Common myeloid progenitor, CD34-positive (primary cell): ENCODE results near the gene INAVA.
A peak's percentile ranks its signal among the peaks of the same experiment; 100 is the strongest.
"Not testable (repeated sequence)": the region's sequence is repeated elsewhere in the genome, so short reads cannot be mapped to it uniquely, and the experiment has no call there.

Experiments
- CTCF ChIA-PET: fragments of 350-600 bp; sonication (Branson Sonifier 250); formaldehyde crosslinking; loops from one replicate; lab custom pipeline; 2021; ENCODE audit warnings: antibody characterized with exemption; lab: Charles Lee
- POLR2A ChIA-PET: fragments of 350-600 bp; sonication (Branson Sonifier 250); formaldehyde crosslinking; loops from one replicate; lab custom pipeline; 2021; ENCODE audit warnings: antibody characterized with exemption; lab: Charles Lee
- DNase-seq, 3 donors: peaks; one replicate each; pipeline versions ENCODE4 v3.0.0 to v3.0.0-alpha.2; 2013
- H3K27ac ChIP-seq, 2 experiments: 1 replicate in 1 of 2; 2 replicates in 1 of 2; pipeline ENCODE4 v1.7.0; 2013; ENCODE audit warnings: inconsistent platforms in 2 of 2, low read length in 2 of 2, mild to moderate bottlenecking in 2 of 2, low read depth in 1 of 2, moderate library complexity in 1 of 2; ENCODE audit not compliant: severe bottlenecking in 2 of 2, insufficient read depth in 1 of 2, poor library complexity in 1 of 2
- H3K27me3 ChIP-seq, 5 experiments: replicated peaks in 2 of 5; 1 replicate in 3 of 5; 2 replicates in 2 of 5; pipeline versions ENCODE4 v1.6.1 to v1.7.0; 2013; ENCODE audit warnings: low read length in 4 of 5, mild to moderate bottlenecking in 2 of 5, moderate library complexity in 2 of 5, inconsistent platforms in 1 of 5; ENCODE audit not compliant: insufficient read depth in 5 of 5, control insufficient read depth in 4 of 5
- H3K36me3 ChIP-seq, 4 experiments: 1 replicate in 2 of 4; 2 replicates in 2 of 4; pipeline versions ENCODE4 v1.6.1 to v1.7.0; 2013; ENCODE audit warnings: low read length in 3 of 4, control low read depth in 1 of 4, mild to moderate bottlenecking in 1 of 4; ENCODE audit not compliant: control insufficient read depth in 4 of 4, insufficient read depth in 4 of 4
- H3K4me1 ChIP-seq, 4 experiments: 1 replicate in 3 of 4; 2 replicates in 1 of 4; pipeline versions ENCODE4 v1.6.1 to v1.7.1; 2013; ENCODE audit warnings: low read length in 3 of 4, mild to moderate bottlenecking in 3 of 4, control low read depth in 1 of 4, inconsistent platforms in 1 of 4, moderate library complexity in 1 of 4; ENCODE audit not compliant: control insufficient read depth in 4 of 4, insufficient read depth in 4 of 4; ENCODE audit errors: control extremely low read depth in 1 of 4
- H3K4me3 ChIP-seq, 7 experiments: 1 replicate in 4 of 7; 2 replicates in 3 of 7; pipeline versions ENCODE4 v1.5.1 to v1.7.0; 2013; ENCODE audit warnings: mild to moderate bottlenecking in 7 of 7, low read length in 6 of 7, moderate library complexity in 6 of 7, inconsistent platforms in 2 of 7, low read depth in 2 of 7, control low read depth in 1 of 7; ENCODE audit not compliant: insufficient read depth in 4 of 7, control insufficient read depth in 1 of 7; ENCODE audit errors: extremely low read depth in 1 of 7
- H3K9me3 ChIP-seq, 5 experiments: 1 replicate in 4 of 5; 2 replicates in 1 of 5; pipeline versions ENCODE4 v1.6.1 to v1.7.1; 2013; ENCODE audit warnings: low read length in 4 of 5, mild to moderate bottlenecking in 2 of 5, inconsistent platforms in 1 of 5, low read depth in 1 of 5, moderate library complexity in 1 of 5; ENCODE audit not compliant: control insufficient read depth in 4 of 5, insufficient read depth in 2 of 5; ENCODE audit errors: control extremely low read depth in 1 of 5
- WGBS: methylation state at CpG from one replicate; pipeline ENCODE4 v1.1.5; 2013; ENCODE audit not compliant: insufficient coverage; 5-methylcytosine and 5-hydroxymethylcytosine counted together

INAVA gene

GRCh38 chr1:200935286-200935962 lies 40.7 kb downstream of the INAVA start:
- WGBS, result 92% methylated on average over 10 of the region's 18 CpGs

GRCh38 chr1:200938955-200939354 lies 44.3 kb downstream of the INAVA start:
- no peaks in the 10 kb centered on the region for H3K36me3 ChIP-seq
- DNase-seq, result peak; percentile 28 to 79 (median 76)
- H3K4me1 ChIP-seq, result peaks cover 0 to 11% (median 1%) of the 10 kb centered on the region in 4 experiments
- no peaks in the 10 kb centered on the region for H3K27me3 ChIP-seq
- H3K9me3 ChIP-seq, result peaks cover 0 to 12% (median 2%) of the 10 kb centered on the region in 5 experiments
- ChIA-PET CTCF (no interaction called here), POLR2A (no interaction called here)
- H3K4me3 ChIP-seq, result no peak overlapping the region
- 0% methylated on average over 1 of the region's 4 CpGs for WGBS
- no peak overlapping the region for H3K27ac ChIP-seq

More at GRCh38 chr1:200935286-200935962, 40.7 kb downstream of the INAVA start:
- H3K27me3 ChIP-seq, H3K36me3 ChIP-seq, H3K4me3 ChIP-seq, POLR2A ChIA-PET, H3K27ac ChIP-seq, DNase-seq: not testable (repeated sequence)
- CTCF ChIA-PET, result interaction anchor here (2.2 kb wide), 1 partner anchor 9 kb away, joined by 4 read pairs; no protein-coding TSS in a partner anchor
- peaks cover 0 to 11% (median 1%) of the 10 kb centered on the region in 4 experiments for H3K4me1 ChIP-seq
- H3K9me3 ChIP-seq, result peaks cover 0 to 12% (median 1%) of the 10 kb centered on the region in 5 experiments

GRCh38 chr1:200945111-200945510 lies 50.4 kb downstream of the INAVA start:
- POLR2A ChIA-PET, result interaction anchor here (0.6 kb wide), 1 partner anchor 436 kb away, joined by 3 read pairs; no protein-coding TSS in a partner anchor

GRCh38 chr1:200947059-200947566 lies 52.4 kb downstream of the INAVA start:
- H3K27me3 ChIP-seq, result no peaks in the 10 kb centered on the region
- H3K36me3 ChIP-seq, result no peaks in the 10 kb centered on the region
- H3K27ac ChIP-seq, result no peak overlapping the region
- ChIA-PET POLR2A (no interaction called here), CTCF (no interaction called here)
- peak in 1 of 3 donors; percentile 13 for DNase-seq
- H3K4me3 ChIP-seq, result no peak overlapping the region
- no peaks in the 10 kb centered on the region for H3K4me1 ChIP-seq
- 83% methylated on average over 1 of the region's 3 CpGs for whole genome bisulfite sequencing
- peaks cover 2 to 16% (median 12%) of the 10 kb centered on the region in 5 experiments for H3K9me3 ChIP-seq

More at GRCh38 chr1:200945111-200945510, 50.4 kb downstream of the INAVA start:
- no peak for DNase-seq
- WGBS, result no CpG with 5 or more reads among the region's 3 CpGs
- Histone ChIP-seq H3K36me3 (no peaks in the 10 kb centered on the region), H3K27me3 (no peaks in the 10 kb centered on the region), H3K4me1 (no peaks in the 10 kb centered on the region), H3K9me3 (peaks cover 4 to 25% (median 12%) of the 10 kb centered on the region in 5 experiments), H3K4me3 (no peak overlapping the region), H3K27ac (no peak overlapping the region)
- CTCF ChIA-PET, result interaction anchor here (0.7 to 1.7 kb wide), 2 partner anchors 11 to 1168 kb away, joined by 3 to 4 read pairs; no protein-coding TSS in a partner anchor

GRCh38 chr1:200949626-200950025 lies 54.9 kb downstream of the INAVA start:
- Histone ChIP-seq H3K27ac (no peak overlapping the region), H3K27me3 (no peaks in the 10 kb centered on the region), H3K9me3 (peaks cover 0 to 16% (median 10%) of the 10 kb centered on the region in 5 experiments), H3K4me3 (no peak overlapping the region), H3K4me1 (no peaks in the 10 kb centered on the region), H3K36me3 (no peaks in the 10 kb centered on the region)
- no peak for DNase-seq
- 98% methylated on average over 7 of the region's 8 CpGs for WGBS
- POLR2A ChIA-PET, result no interaction called here
- CTCF ChIA-PET, result no interaction called here

- Histone ChIP-seq H3K4me1 (no peaks in the 10 kb centered on the region), H3K9me3 (peaks cover 0 to 16% (median 9%) of the 10 kb centered on the region in 5 experiments), H3K4me3 (no peak overlapping the region), H3K27ac (no peak overlapping the region), H3K36me3 (no peaks in the 10 kb centered on the region), H3K27me3 (no peaks in the 10 kb centered on the region)
- ChIA-PET CTCF (no interaction called here), POLR2A (no interaction called here)
- no peak for DNase-seq
- 87% methylated on average over 2 of the region's 2 CpGs for WGBS
These were observed 56.3 kb downstream of the INAVA start for GRCh38 chr1:200951016-200951415.

GRCh38 chr1:200954434-200954833 lies 59.7 kb downstream of the INAVA start:
- CTCF ChIA-PET, result interaction anchor here (1.2 kb wide), 1 partner anchor 11 kb away, joined by 3 read pairs; no protein-coding TSS in a partner anchor
- 100% methylated on average over 3 of the region's 3 CpGs for WGBS
- H3K9me3 ChIP-seq, result peaks cover 0 to 2% (median 0%) of the 10 kb centered on the region in 5 experiments
- H3K4me3 ChIP-seq, result no peak overlapping the region
- no peaks in the 10 kb centered on the region for H3K4me1 ChIP-seq
- POLR2A ChIA-PET, result no interaction called here
- no peak overlapping the region for H3K27ac ChIP-seq
- no peaks in the 10 kb centered on the region for H3K36me3 ChIP-seq
- DNase-seq, result no peak
- H3K27me3 ChIP-seq, result peaks cover 0 to 2% (median 0%) of the 10 kb centered on the region in 5 experiments
